GM23338 (cell line): ENCODE measurements around the gene PLCL1.

Source experiments
- CTCF ChIP-seq, 2 experiments: fragments of 200-600 bp in 1 of 2; sonication (generic) in 1 of 2; conservative IDR thresholded peaks; 2 replicates each; pipeline versions ENCODE4 v1.5.1 to v1.6.1; 2016 to 2017; ENCODE audit warnings: antibody characterized with exemption in 2 of 2, low read depth in 2 of 2, mild to moderate bottlenecking in 2 of 2, moderate library complexity in 1 of 2
- EZH2 ChIP-seq: fragments of 200-600 bp; sonication (generic); IDR thresholded peaks from one replicate; pipeline ENCODE4 v1.8.0; 2017; ENCODE audit warnings: antibody characterized with exemption, mild to moderate bottlenecking, low read depth; ENCODE audit not compliant: unreplicated experiment
- POLR2AphosphoS5 ChIP-seq: IDR thresholded peaks from 2 replicates; pipeline ENCODE4 v1.6.1; 2016; ENCODE audit warnings: antibody characterized with exemption, low read depth
- TF ChIP-seq, protein P1 (sequence below): IDR thresholded peaks from one replicate; pipeline ENCODE4 v1.6.1; 2018; ENCODE audit warnings: antibody characterized with exemption; ENCODE audit not compliant: unreplicated experiment

DNA sequence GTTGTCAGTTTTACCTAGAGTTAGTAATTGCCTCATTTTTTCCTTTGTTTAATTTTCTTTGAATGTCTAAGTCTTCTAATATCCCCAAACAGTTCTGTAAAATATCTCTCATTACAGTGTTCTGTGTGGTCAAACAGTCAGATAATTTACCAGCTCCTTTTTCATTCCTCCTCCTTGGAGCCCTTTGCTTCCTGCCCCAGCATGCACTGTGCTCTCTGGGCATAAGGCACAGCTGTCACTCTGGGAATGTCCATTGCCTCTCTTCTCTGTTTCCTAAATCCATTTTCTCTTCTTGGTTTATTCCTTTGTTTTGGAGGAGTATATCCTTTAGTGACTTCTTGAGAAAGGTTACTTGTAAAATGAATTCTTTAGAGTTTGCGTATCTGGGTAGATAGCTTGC is 139.3 kb downstream of the PLCL1 start:
- TF ChIP-seq CTCF (conservative IDR thresholded peaks at IDR 0.05; ENCODE audit: low read depth in 2 of 2) (no peak), POLR2AphosphoS5 (no peak), EZH2 (no peak)
- TF ChIP-seq, protein P1, sequence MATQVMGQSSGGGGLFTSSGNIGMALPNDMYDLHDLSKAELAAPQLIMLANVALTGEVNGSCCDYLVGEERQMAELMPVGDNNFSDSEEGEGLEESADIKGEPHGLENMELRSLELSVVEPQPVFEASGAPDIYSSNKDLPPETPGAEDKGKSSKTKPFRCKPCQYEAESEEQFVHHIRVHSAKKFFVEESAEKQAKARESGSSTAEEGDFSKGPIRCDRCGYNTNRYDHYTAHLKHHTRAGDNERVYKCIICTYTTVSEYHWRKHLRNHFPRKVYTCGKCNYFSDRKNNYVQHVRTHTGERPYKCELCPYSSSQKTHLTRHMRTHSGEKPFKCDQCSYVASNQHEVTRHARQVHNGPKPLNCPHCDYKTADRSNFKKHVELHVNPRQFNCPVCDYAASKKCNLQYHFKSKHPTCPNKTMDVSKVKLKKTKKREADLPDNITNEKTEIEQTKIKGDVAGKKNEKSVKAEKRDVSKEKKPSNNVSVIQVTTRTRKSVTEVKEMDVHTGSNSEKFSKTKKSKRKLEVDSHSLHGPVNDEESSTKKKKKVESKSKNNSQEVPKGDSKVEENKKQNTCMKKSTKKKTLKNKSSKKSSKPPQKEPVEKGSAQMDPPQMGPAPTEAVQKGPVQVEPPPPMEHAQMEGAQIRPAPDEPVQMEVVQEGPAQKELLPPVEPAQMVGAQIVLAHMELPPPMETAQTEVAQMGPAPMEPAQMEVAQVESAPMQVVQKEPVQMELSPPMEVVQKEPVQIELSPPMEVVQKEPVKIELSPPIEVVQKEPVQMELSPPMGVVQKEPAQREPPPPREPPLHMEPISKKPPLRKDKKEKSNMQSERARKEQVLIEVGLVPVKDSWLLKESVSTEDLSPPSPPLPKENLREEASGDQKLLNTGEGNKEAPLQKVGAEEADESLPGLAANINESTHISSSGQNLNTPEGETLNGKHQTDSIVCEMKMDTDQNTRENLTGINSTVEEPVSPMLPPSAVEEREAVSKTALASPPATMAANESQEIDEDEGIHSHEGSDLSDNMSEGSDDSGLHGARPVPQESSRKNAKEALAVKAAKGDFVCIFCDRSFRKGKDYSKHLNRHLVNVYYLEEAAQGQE = no peak
